Measurements from ENCODE around the gene SIRT7. TPM values are rescaled to one million over a fixed set of nuclear protein-coding genes. Genes with fewer than 3 reads are reported as not detected.

Gene SIRT7
- total RNA-seq, 1 experiment from 2014 or later, result 78.3 TPM

DNA sequence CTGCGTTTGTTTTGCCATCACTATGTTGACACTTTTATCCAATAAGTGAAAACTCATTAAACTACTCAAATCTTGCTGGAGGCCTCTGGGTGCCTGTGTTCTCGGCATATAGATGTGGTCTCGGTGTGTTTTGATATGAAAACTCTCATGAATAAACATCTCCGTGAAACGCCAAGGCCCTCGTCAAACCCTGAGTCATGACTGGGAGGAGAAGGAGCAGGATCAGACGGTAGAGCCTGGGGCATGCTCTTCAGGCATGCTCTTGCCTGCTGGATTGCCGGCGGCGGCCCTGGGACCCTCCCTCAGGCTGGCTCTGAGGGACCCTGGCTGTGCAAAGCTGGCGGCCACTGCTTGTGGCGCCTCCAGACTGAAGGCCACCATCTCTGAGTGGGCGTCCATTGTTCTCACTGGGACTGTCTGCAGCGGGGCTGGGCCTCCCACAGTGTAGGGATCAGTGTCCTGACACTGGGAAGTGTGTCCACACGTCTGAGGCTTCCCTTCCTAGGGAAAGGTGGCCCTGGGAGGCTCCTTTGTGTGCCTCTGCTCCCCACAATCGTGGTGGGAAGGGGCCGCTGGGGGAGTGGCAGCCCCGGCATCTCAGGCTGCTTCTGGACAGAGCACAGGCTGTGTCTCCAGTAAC lies 17.7 kb downstream of the SIRT7 start:
- H3K36me3 ChIP-seq (ENCODE audit: low read depth), result no peaks in the 10 kb centered on the region
- no peak for DNase-seq
- H3K27me3 ChIP-seq (ENCODE audit: insufficient read depth, low read depth), result no peaks in the 10 kb centered on the region
- no peak overlapping the region for H3K4me2 ChIP-seq
- TF ChIP-seq EZH2 (IDR thresholded peaks at IDR 0.05; ENCODE audit: low read depth), result no peak
- TF ChIP-seq, protein P1, sequence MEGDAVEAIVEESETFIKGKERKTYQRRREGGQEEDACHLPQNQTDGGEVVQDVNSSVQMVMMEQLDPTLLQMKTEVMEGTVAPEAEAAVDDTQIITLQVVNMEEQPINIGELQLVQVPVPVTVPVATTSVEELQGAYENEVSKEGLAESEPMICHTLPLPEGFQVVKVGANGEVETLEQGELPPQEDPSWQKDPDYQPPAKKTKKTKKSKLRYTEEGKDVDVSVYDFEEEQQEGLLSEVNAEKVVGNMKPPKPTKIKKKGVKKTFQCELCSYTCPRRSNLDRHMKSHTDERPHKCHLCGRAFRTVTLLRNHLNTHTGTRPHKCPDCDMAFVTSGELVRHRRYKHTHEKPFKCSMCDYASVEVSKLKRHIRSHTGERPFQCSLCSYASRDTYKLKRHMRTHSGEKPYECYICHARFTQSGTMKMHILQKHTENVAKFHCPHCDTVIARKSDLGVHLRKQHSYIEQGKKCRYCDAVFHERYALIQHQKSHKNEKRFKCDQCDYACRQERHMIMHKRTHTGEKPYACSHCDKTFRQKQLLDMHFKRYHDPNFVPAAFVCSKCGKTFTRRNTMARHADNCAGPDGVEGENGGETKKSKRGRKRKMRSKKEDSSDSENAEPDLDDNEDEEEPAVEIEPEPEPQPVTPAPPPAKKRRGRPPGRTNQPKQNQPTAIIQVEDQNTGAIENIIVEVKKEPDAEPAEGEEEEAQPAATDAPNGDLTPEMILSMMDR (conservative IDR thresholded peaks at IDR 0.05), result no peak
- no peaks in the 10 kb centered on the region for H3K79me2 ChIP-seq (ENCODE audit: low read depth)
- peaks cover 32% of the 10 kb centered on the region for H3F3A ChIP-seq (ENCODE audit: insufficient read depth, low read depth)
- H3K27ac ChIP-seq, result no peak overlapping the region
- no peaks in the 10 kb centered on the region for H3K9me2 ChIP-seq (ENCODE audit: insufficient read depth)
- CTCF ChIA-PET, result no interaction called here
- no peaks in the 10 kb centered on the region for H4K20me1 ChIP-seq (ENCODE audit: insufficient read depth)
- BruUV-seq (replicated peaks), result no TSS peak
- no peak overlapping the region for H2AFZ ChIP-seq
- no peaks in the 10 kb centered on the region for H3K9me3 ChIP-seq (ENCODE audit: insufficient read depth, low read depth)
- POLR2A ChIA-PET (ENCODE audit: unreplicated experiment), result no interaction called here
- peaks cover 30% of the 10 kb centered on the region for H3K4me1 ChIP-seq (replicated peaks; ENCODE audit: insufficient read depth)
- H3K4me3 ChIP-seq, result no peak overlapping the region
- intact Hi-C loops (cut with micrococcal nuclease; ENCODE audit: unreplicated experiment), result no loop called here

DNA sequence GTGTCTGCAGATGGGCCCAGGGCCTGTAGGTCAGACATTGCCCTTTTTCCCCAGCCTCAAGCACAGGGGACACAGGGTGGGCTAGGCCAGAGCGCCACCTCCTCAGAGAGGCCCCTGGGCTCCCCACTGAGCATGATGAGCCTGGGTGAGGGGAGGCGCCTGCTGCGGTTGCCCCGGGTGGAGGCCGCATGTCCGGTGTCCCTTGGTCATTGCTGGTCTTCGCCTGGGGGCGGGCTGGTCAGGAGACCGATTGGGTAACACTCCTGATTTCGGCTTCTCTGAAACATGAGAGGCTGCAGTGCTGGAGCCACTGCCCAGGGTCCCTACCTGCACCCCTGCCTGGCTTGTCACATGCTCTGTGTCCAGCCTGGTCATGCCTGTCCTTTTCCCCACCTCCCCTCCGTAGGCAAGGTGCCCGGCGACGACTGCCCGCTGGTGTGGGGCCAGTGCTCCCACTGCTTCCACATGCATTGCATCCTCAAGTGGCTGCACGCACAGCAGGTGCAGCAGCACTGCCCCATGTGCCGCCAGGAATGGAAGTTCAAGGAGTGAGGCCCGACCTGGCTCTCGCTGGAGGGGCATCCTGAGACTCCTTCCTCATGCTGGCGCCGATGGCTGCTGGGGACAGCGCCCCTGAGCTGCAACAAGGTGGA lies 18.3 kb downstream of the SIRT7 start:
- Histone ChIP-seq H3K4me3 (no peak overlapping the region), H3K4me1 (replicated peaks; ENCODE audit: insufficient read depth) (peaks cover 30% of the 10 kb centered on the region), H3F3A (ENCODE audit: insufficient read depth, low read depth) (peaks cover 32% of the 10 kb centered on the region), H3K79me2 (ENCODE audit: low read depth) (no peaks in the 10 kb centered on the region), H3K9me3 (ENCODE audit: insufficient read depth, low read depth) (no peaks in the 10 kb centered on the region), H4K20me1 (ENCODE audit: insufficient read depth) (no peaks in the 10 kb centered on the region), H2AFZ (no peak overlapping the region), H3K36me3 (ENCODE audit: low read depth) (no peaks in the 10 kb centered on the region), H3K27me3 (ENCODE audit: insufficient read depth, low read depth) (no peaks in the 10 kb centered on the region), H3K4me2 (peak overlapping the region; percentile 67; the same call in 1 of the 2 replicates), H3K9me2 (ENCODE audit: insufficient read depth) (no peaks in the 10 kb centered on the region), H3K27ac (peak overlapping the region; percentile 87; the same call in 1 of the 2 replicates)
- intact Hi-C loops (cut with micrococcal nuclease; ENCODE audit: unreplicated experiment), result loop anchor here (2.0 to 10.0 kb wide), 2 partner anchors 13 to 205 kb away; no protein-coding TSS in a partner anchor
- ChIA-PET CTCF (no interaction called here), POLR2A (ENCODE audit: unreplicated experiment) (no interaction called here)
- no TSS peak for BruUV-seq (replicated peaks)
- DNase-seq, result no peak
- TF ChIP-seq, protein P1 (conservative IDR thresholded peaks at IDR 0.05), result no peak
- no peak for TF ChIP-seq EZH2 (IDR thresholded peaks at IDR 0.05; ENCODE audit: low read depth)

DNA sequence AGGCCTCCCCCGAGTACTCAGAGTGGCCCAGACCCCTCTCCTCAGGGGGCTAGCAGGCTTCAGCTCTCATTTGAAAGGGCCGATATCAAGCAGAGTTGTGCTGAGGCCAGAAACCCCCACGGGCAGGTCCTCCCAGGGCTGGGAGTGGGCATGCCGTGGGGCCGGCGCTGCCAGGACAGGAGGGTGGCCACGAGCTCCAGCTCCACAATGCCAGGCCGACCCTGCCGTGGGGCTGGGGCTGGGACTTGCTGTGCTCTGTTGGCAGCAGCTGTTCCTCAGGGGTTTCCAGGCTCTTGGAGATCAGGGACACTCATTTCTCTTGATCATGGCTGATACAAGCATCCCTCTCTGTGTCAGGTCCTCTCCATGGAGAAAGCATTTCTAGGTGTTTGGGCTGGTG lies 19.1 kb downstream of the SIRT7 start:
- H4K20me1 ChIP-seq (ENCODE audit: insufficient read depth), result no peaks in the 10 kb centered on the region
- H2AFZ ChIP-seq, result no peak overlapping the region
- H3K9me3 ChIP-seq (ENCODE audit: insufficient read depth, low read depth), result no peaks in the 10 kb centered on the region
- H3K27ac ChIP-seq, result peak overlapping the region; percentile 87
- no peak overlapping the region; the same call in 1 of the 2 replicates for H3K4me3 ChIP-seq
- no TSS peak for BruUV-seq (replicated peaks)
- ChIA-PET CTCF (no interaction called here), POLR2A (ENCODE audit: unreplicated experiment) (no interaction called here)
- H3K4me2 ChIP-seq, result peak overlapping the region; percentile 67
- intact Hi-C loops (cut with micrococcal nuclease; ENCODE audit: unreplicated experiment), result loop anchor here (2.0 to 10.0 kb wide), 2 partner anchors 14 to 206 kb away; no protein-coding TSS in a partner anchor
- no peaks in the 10 kb centered on the region for H3K36me3 ChIP-seq (ENCODE audit: low read depth)
- H3K27me3 ChIP-seq (ENCODE audit: insufficient read depth, low read depth), result no peaks in the 10 kb centered on the region
- peaks cover 30% of the 10 kb centered on the region for H3K4me1 ChIP-seq (replicated peaks; ENCODE audit: insufficient read depth)
- TF ChIP-seq, protein P1 (conservative IDR thresholded peaks at IDR 0.05), result no peak
- TF ChIP-seq EZH2 (IDR thresholded peaks at IDR 0.05; ENCODE audit: low read depth), result no peak
- no peak for DNase-seq
- no peaks in the 10 kb centered on the region for H3K79me2 ChIP-seq (ENCODE audit: low read depth)
- H3K9me2 ChIP-seq (ENCODE audit: insufficient read depth), result no peaks in the 10 kb centered on the region
- H3F3A ChIP-seq (ENCODE audit: insufficient read depth, low read depth), result peaks cover 32% of the 10 kb centered on the region
